Measurements from ENCODE around the gene IQSEC1. TPM values are rescaled to one million over a fixed set of nuclear protein-coding genes. Genes with fewer than 3 reads are reported as not detected.

The IQSEC1 gene
- total RNA-seq, 2 donors from 2014 or later, result 58.2 to 94.2 TPM

DNA sequence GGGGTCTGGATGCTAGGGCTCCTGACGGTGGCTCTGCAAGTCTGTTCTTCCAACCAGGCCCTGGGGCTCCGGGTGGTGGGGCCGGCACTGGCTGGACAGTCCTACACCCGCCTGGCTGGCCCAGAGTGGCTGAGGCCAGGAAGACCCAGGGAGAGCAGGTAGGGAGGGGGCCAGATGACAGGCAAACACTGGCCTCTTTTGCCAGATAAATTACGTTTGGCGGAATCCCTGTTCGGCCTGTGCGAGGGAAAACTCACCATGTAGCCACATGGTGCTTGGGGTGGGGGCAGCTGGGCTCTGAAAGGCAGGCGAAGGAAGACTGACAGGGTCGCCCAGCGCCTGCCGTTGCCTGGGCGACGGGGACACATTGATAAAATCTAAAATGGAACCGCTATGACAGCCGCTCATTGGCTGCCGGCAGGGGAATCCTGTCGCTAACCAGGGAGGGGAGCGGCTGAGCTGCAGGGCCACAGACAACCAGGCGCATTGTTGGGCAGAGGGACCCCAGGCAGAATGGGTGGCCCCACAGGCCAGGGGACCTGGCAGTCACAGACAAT is 30.4 kb downstream of the IQSEC1 start:
- intact Hi-C loops (cut with DNase I), result no loop called here
- DNase-seq (ENCODE audit: low spot score), result no peak
- no peak overlapping the region for H3K27ac ChIP-seq
- TF ChIP-seq POLR2AphosphoS5 (IDR thresholded peaks at IDR 0.05) (no peak), POLR2A (IDR thresholded peaks at IDR 0.05) (no peak)
- TF ChIP-seq, protein P1, sequence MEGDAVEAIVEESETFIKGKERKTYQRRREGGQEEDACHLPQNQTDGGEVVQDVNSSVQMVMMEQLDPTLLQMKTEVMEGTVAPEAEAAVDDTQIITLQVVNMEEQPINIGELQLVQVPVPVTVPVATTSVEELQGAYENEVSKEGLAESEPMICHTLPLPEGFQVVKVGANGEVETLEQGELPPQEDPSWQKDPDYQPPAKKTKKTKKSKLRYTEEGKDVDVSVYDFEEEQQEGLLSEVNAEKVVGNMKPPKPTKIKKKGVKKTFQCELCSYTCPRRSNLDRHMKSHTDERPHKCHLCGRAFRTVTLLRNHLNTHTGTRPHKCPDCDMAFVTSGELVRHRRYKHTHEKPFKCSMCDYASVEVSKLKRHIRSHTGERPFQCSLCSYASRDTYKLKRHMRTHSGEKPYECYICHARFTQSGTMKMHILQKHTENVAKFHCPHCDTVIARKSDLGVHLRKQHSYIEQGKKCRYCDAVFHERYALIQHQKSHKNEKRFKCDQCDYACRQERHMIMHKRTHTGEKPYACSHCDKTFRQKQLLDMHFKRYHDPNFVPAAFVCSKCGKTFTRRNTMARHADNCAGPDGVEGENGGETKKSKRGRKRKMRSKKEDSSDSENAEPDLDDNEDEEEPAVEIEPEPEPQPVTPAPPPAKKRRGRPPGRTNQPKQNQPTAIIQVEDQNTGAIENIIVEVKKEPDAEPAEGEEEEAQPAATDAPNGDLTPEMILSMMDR (IDR thresholded peaks at IDR 0.05), result no peak
- no peak overlapping the region for H3K4me3 ChIP-seq
- no peaks in the 10 kb centered on the region for H3K4me1 ChIP-seq (replicated peaks)
- no peaks in the 10 kb centered on the region for H3K27me3 ChIP-seq (replicated peaks; ENCODE audit: insufficient read depth)
- H3K9me3 ChIP-seq, result no peaks in the 10 kb centered on the region
- no peaks in the 10 kb centered on the region for H3K36me3 ChIP-seq
- WGBS, result 81% methylated on average over 20 of the region's 20 CpGs

- H3K36me3 ChIP-seq, result no peaks in the 10 kb centered on the region
- no peaks in the 10 kb centered on the region for H3K9me3 ChIP-seq
- H3K27ac ChIP-seq, result no peak overlapping the region
- H3K4me3 ChIP-seq, result no peak overlapping the region
- DNase-seq (ENCODE audit: low spot score), result no peak
- WGBS, result 58% methylated on average over 25 of the region's 25 CpGs
- intact Hi-C loops (cut with DNase I), result no loop called here
- TF ChIP-seq POLR2A (IDR thresholded peaks at IDR 0.05) (no peak), POLR2AphosphoS5 (IDR thresholded peaks at IDR 0.05) (no peak)
- TF ChIP-seq, protein P1 (IDR thresholded peaks at IDR 0.05), result no peak
- H3K4me1 ChIP-seq (replicated peaks), result no peaks in the 10 kb centered on the region
- H3K27me3 ChIP-seq (replicated peaks; ENCODE audit: insufficient read depth), result no peaks in the 10 kb centered on the region
Observed at GRCh38 chr3:13042127-13042701, 31.0 kb downstream of the IQSEC1 start.

GRCh38 chr3:13041113-13041776 is 32.0 kb downstream of the IQSEC1 start:
- intact Hi-C loops (cut with DNase I), result no loop called here
- no peak for DNase-seq (ENCODE audit: low spot score)
- 84% methylated on average over 26 of the region's 26 CpGs for WGBS
- Histone ChIP-seq H3K27ac (no peak overlapping the region), H3K4me1 (replicated peaks) (no peaks in the 10 kb centered on the region), H3K27me3 (replicated peaks; ENCODE audit: insufficient read depth) (no peaks in the 10 kb centered on the region), H3K36me3 (no peaks in the 10 kb centered on the region), H3K9me3 (no peaks in the 10 kb centered on the region), H3K4me3 (no peak overlapping the region)
- TF ChIP-seq, protein P1 (IDR thresholded peaks at IDR 0.05), result no peak
- TF ChIP-seq POLR2AphosphoS5 (IDR thresholded peaks at IDR 0.05), result no peak
- no peak for TF ChIP-seq POLR2A (IDR thresholded peaks at IDR 0.05)

DNA sequence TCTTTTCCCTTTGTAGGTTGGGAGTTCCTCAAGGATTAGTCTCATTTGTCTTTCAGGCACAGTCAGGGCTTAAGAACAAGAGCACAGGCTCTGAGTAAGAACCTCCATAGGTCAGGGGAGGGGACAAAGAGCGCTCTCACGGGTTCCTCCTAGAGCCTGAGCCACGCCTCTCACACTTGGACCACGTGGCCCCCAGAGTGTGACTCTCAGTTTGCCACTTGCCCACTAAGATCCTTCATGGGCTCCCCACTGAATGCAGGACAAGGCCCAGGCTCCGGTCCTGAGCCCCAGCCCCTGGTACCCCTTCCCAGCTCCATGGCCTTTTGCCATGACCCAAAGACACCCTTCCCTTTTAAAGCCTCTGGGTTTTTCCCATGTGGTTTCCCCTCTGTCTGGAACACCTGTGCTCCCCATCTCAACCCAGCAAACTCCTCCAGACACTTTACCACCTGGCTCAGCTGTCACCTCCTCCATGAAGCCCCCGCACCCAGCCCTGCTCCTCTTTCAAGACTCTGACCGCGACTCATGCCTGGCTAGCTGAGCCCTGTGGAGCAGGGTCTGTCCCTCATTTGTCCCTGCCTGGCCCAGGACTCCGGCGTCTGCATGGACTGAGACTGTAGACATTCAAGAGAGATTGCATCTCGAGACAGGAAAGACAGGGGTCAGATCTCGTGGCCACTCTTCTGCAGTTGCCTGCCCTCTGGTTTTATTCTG is 32.7 kb downstream of the IQSEC1 start:
- no peak for TF ChIP-seq POLR2A (IDR thresholded peaks at IDR 0.05)
- TF ChIP-seq, protein P1 (IDR thresholded peaks at IDR 0.05), result no peak
- TF ChIP-seq POLR2AphosphoS5 (IDR thresholded peaks at IDR 0.05), result no peak
- 84% methylated on average over 11 of the region's 12 CpGs for WGBS
- Histone ChIP-seq H3K27me3 (replicated peaks; ENCODE audit: insufficient read depth) (no peaks in the 10 kb centered on the region), H3K4me3 (no peak overlapping the region), H3K9me3 (no peaks in the 10 kb centered on the region), H3K27ac (no peak overlapping the region), H3K36me3 (no peaks in the 10 kb centered on the region), H3K4me1 (replicated peaks) (no peaks in the 10 kb centered on the region)
- no peak for DNase-seq (ENCODE audit: low spot score)
- intact Hi-C loops (cut with DNase I), result no loop called here

All from prostate gland (tissue), 2 donors.